ENCODE data around the gene FAM241B. TPM values are rescaled to one million over a fixed set of nuclear protein-coding genes. Genes with fewer than 3 reads are reported as not detected.
A peak's percentile ranks its signal among the peaks of the same experiment; 100 is the strongest.

FAM241B gene
- total RNA-seq, 1 experiment from 2014 or later: 13.7 TPM

DNA sequence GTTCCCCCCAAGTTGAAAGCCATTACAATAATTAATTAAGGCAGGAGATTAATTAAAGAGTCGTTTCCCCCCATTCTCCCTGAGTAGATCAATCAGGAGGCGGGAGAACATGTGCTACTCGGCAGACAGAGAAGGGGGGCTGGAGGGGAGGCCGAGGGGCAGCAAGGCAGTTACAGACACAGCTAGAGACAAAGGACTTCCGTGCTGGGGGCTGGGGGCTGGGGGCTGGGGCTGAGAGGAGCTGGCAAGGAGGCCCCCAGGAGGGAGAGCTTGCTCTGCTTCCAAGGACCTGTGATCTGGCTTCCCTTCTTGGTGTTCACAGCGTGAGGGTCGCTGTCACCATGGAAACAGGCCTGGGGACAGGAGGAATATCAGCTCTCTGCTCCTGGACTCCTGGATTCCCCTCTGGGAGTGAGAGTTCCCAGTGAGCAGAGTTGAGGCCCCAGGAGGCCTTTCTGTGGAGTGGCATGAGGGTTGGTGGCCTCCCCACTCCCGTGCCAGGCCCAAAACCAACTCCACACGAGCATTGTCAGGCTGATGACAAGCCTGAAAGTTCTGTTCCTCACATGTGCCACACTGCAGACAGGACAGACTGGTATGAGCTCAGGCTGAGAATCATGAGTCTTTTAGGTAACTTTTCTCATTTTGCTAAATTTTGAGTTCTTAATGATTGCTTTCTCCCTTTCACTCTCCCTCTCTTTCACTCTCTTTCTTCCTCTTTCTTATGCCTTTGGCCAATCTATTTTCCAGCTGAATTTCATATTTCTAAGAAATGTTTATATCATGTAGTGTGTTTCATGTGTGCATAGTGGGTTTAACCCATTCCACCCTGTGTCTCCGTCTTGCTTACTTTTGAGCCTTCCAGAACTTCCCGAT is 16.4 kb downstream of the FAM241B start:
- Histone ChIP-seq H3K4ac (ENCODE audit: low read depth, low read length) (no peak overlapping the region), H4K91ac (ENCODE audit: insufficient read length, low read depth, low read length) (no peak overlapping the region), H2BK5ac (ENCODE audit: insufficient read length, low read length) (no peak overlapping the region), H3K56ac (ENCODE audit: insufficient read length, low read depth, low read length) (no peak overlapping the region), H3K14ac (ENCODE audit: insufficient read depth, low read length) (no peak overlapping the region), H3K27me3 (ENCODE audit: insufficient read depth, low read length) (no peaks in the 10 kb centered on the region), H3K9ac (ENCODE audit: extremely low read depth, insufficient read length, low read length) (no peak overlapping the region), H3K9me3 (ENCODE audit: control insufficient read depth, low read depth, low read length) (no peaks in the 10 kb centered on the region), H2BK20ac (ENCODE audit: low read depth, low read length, poor library complexity, severe bottlenecking) (no peak overlapping the region), H2BK15ac (ENCODE audit: low read depth, low read length) (no peak overlapping the region), H3K4me1 (ENCODE audit: insufficient read depth, low read length) (peaks cover 2% of the 10 kb centered on the region; the same call in 1 of the 2 replicates), H2AK5ac (ENCODE audit: insufficient read length, low read length) (no peak overlapping the region), H3K79me1 (ENCODE audit: insufficient read depth, low read depth, low read length, poor library complexity, severe bottlenecking) (no peaks in the 10 kb centered on the region), H2BK12ac (ENCODE audit: insufficient read length, low read depth, low read length) (no peak overlapping the region), H3T11ph (ENCODE audit: low read length) (no peak overlapping the region), H4K20me1 (ENCODE audit: control insufficient read depth, insufficient read depth, insufficient read length) (no peaks in the 10 kb centered on the region), H4K5ac (ENCODE audit: insufficient read length, low read depth, low read length) (no peak overlapping the region), H3K23me2 (ENCODE audit: insufficient read length, low read depth, low read length, poor library complexity, severe bottlenecking) (no peaks in the 10 kb centered on the region), H3K18ac (ENCODE audit: insufficient read length, low read depth, low read length) (no peak overlapping the region), H3K23ac (ENCODE audit: insufficient read length, low read depth, low read length) (no peak overlapping the region), H3K4me2 (ENCODE audit: insufficient read depth, insufficient read length, low read length) (no peak overlapping the region), H3K27ac (ENCODE audit: insufficient read length, low read depth, low read length) (no peak overlapping the region), H2AFZ (ENCODE audit: low read length) (no peak overlapping the region), H4K8ac (replicated peaks; ENCODE audit: insufficient read length, low read depth, low read length) (no peak overlapping the region), H2BK120ac (ENCODE audit: low read depth, low read length, poor library complexity, severe bottlenecking) (no peak overlapping the region), H3K79me2 (ENCODE audit: insufficient read depth, low read length) (no peaks in the 10 kb centered on the region)
- WGBS (ENCODE audit: extremely low coverage, insufficient read length, low lambda C conversion rate): no CpG with 5 or more reads among the region's 11 CpGs
- TF ChIP-seq, protein P1, sequence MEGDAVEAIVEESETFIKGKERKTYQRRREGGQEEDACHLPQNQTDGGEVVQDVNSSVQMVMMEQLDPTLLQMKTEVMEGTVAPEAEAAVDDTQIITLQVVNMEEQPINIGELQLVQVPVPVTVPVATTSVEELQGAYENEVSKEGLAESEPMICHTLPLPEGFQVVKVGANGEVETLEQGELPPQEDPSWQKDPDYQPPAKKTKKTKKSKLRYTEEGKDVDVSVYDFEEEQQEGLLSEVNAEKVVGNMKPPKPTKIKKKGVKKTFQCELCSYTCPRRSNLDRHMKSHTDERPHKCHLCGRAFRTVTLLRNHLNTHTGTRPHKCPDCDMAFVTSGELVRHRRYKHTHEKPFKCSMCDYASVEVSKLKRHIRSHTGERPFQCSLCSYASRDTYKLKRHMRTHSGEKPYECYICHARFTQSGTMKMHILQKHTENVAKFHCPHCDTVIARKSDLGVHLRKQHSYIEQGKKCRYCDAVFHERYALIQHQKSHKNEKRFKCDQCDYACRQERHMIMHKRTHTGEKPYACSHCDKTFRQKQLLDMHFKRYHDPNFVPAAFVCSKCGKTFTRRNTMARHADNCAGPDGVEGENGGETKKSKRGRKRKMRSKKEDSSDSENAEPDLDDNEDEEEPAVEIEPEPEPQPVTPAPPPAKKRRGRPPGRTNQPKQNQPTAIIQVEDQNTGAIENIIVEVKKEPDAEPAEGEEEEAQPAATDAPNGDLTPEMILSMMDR (conservative IDR thresholded peaks at IDR 0.05): no peak
- Mint-ChIP-seq H3K4me1 (peaks cover 33 to 37% of the 10 kb centered on the region in 2 experiments), H3K27ac (0 out of 7 replicates have a peak overlapping the region, but pooled peaks of 1 of the 3 experiments have one; percentile 17), H3K27me3 (ENCODE audit: low read depth) (peaks cover 20% of the 10 kb centered on the region), H3K9me3 (no peaks in the 10 kb centered on the region), H3K36me3 (ENCODE audit: insufficient read depth in 1 of 3, low read depth in 3 of 3) (no peaks in the 10 kb centered on the region), H3K4me3 (no peak overlapping the region)
- peak; percentile 67 for DNase-seq

Measured in H9 (cell line).